TTC549 (cell line): ENCODE measurements around the gene OR2Z1.
"Not testable (repeated sequence)": the region's sequence is repeated elsewhere in the genome, so short reads cannot be mapped to it uniquely, and the experiment has no call there.

Source experiments
- FAIRE-seq: peaks from 2 replicates; lab custom pipeline; 2012; peaks lifted over from hg19 to GRCh38; lab: Jason Lieb, UNC

Gene OR2Z1

DNA sequence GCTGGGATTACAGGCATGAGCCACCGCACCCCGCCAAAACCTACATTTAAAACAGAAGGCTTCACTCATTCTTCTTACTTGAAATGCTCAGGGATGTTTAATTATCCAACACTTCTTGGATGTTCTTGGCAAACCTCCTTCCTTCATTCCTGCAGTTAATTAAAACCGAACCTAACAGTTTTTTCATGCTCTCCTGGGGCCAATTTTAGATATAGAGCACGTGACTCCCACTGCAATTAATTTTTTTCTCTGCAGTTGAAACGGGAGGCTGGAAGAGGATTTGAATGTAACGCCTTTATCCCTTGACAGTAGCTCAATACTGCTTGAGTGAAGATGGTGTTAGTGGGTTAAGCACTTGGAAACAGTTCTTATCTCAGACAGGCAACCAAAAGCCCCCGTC lies 18.2 kb upstream of the OR2Z1 start:
- no peak for FAIRE-seq

DNA sequence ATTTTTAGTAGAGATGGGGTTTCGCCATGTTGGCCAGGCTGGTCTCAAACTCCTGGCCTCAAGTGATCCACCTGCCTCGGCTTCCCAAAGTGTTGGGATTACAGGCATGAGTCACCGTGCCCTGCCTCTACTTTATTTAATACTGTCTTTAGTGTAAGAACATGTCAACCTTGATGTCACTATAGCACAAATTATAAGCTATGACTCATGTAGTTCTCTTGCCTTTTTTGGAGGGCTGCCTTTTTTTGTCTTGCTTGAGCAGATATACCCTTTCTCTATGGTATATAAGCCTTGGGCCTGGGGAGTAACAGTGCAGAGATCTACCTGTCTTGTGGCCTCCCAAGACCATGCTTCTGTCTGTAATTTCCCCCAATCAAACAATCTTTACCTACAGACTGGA lies 16.1 kb upstream of the OR2Z1 start:
- FAIRE-seq: not testable (repeated sequence)

DNA sequence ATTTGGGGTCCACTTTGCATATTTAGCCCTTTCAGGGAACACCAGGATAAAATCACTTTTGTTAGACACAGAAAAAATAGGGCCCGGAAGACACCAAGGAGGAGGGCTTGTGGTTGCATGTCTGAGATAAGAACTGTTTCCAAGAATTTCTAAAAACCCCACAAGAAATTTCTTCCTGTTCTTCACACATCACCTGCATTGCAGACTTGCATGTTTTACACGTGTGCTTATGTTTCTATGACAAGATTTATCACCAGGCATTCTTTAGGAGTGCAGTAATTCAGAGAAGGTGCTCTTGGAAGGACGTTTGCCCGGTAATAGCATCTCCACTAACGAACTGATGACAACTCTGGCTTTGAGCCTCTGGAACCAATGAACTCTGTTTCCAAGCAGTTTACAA lies 15.7 kb upstream of the OR2Z1 start:
- FAIRE-seq: no peak

DNA sequence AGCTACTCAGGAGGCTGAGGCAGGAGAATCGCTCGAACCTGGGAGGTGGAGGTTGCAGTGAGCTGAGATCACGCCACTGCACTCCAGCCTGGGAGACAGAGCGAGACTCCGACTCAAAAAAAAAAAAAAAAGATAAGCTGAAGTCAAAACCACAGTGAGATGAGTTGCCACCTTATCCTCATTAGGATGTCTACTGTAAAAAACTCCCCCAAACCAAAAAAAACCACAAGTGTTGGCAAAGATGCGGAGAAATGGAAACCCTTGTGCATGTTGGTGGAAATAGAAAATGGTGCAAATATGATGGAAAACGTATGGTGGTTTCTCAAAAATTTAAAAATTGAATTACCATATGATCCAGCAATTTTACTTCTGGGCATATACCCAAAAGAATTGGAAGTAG lies 11.1 kb upstream of the OR2Z1 start:
- not testable (repeated sequence) for FAIRE-seq

DNA sequence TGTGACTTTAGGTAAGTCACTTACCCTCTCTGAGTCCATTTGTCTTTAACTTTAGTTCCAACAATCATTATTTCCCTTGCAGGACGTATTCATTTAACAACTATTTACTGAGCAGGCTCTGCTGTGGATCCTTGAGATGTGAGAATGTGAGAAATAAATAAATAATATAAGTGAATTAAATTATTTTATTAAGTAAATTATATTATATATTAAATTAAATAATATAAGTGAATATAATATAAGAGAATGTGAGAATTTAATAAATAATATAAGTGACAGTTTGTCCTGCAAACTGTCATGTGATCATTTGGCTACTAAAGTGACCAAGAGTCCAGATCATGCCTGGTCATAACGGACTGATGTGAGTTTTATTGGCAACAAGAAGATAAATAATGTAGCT lies 598 bp downstream of the OR2Z1 start:
- FAIRE-seq: no peak

DNA sequence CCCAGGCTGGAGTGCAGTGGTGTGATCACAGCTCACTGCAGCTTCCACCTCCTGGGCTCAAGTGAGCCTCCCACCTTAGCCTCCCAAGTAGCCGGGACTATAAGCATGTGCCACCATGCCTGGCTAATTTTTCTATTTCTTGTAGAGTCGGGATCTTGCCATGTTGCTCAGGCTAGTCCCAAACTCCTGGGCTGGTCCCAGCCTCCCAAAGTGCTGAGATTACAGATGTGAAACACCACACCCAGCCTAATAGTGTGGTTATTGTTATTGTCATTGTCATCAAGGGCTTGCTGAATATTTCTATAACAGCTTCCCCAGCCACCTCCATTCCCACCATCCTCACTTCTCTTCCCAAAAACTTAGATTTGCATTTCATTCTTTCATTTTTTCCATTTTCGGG lies 2.8 kb downstream of the OR2Z1 start:
- FAIRE-seq: no peak

DNA sequence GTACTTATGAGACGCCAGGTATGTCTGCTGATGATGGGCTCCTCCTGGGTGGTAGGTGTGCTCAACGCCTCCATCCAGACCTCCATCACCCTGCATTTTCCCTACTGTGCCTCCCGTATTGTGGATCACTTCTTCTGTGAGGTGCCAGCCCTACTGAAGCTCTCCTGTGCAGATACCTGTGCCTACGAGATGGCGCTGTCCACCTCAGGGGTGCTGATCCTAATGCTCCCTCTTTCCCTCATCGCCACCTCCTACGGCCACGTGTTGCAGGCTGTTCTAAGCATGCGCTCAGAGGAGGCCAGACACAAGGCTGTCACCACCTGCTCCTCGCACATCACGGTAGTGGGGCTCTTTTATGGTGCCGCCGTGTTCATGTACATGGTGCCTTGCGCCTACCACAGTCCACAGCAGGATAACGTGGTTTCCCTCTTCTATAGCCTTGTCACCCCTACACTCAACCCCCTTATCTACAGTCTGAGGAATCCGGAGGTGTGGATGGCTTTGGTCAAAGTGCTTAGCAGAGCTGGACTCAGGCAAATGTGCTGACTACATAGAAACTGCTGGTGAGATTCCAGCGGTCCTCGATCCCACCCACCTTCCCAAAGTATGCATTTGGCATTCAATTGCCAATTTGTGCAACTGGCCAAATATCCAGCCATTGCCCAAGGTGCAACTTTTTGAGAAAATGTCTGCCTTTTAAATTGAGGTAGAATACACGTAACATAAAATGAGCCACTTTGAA lies 10.2 kb downstream of the OR2Z1 start:
- no peak for FAIRE-seq

DNA sequence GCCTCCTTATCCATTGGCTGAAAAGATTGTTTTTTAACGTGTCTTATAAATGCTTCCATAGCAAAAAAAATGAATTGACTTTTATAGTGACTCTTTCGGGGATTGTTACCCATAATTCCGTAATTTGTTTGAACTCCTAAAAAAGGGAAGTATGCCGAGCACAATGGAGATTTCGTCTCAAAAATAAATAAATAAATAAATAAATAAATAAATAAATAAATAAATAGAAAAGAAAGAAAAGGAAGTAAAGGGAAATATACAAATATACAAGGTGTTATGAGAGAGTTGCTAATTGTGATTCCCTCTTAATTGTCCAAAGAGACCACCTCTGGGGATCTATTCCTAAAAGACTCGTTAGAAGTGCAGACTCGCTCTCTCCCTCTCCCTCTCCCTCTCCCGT lies 16.9 kb downstream of the OR2Z1 start:
- FAIRE-seq: no peak

DNA sequence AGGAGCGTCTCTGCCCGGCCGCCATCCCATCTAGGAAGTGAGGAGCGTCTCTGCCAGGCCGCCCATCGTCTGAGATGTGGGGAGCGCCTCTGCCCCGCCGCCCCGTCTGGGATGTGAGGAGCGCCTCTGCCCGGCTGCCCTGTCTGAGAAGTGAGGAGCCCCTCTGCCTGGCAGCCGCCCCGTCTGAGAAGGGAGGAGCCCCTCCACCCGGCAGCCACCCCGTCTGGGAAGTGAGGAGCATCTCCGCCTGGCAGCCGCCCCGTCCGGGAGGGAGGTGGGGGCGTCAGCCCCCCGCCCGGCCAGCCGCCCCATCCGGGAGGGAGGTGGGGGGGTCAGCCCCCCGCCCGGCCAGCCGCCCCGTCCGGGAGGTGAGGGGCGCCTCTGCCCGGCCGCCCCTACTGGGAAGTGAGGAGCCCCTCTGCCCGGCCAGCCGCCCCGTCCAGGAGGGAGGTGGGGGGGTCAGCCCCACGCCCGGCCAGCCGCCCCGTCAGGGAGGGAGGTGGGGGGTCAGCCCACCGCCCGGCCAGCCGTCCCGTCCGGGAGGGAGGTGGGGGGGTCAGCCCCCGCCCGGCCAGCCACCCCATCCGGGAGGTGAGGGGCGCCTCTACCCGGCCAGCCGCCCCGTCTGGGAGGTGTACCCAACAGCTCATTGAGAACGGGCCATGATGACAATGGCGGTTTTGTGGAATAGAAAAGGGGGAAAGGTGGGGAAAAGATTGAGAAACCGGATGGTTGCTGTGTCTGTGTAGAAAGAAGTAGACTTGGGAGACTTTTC lies 18.0 kb downstream of the OR2Z1 start:
- not testable (repeated sequence) for FAIRE-seq

DNA sequence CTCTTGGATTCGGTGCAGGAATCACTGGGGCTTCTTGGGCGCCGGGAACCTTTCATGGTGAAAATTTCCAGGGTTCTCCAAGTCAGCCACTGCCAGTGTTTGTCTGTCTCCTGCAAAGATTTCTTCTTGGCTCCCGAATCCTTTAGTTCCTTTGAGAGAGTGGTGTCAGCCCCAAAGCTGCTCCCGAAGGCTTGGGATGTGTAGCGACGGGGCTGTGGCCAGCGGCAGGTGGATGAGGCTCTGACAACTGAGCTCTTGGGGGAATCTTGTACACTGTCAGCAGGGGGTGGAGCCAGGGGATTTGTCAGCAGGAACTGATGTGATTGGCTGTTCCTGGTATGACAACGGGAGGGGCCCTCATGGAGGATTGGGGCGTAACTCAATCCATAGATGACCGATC lies 45.8 kb downstream of the OR2Z1 start:
- not testable (repeated sequence) for FAIRE-seq

DNA sequence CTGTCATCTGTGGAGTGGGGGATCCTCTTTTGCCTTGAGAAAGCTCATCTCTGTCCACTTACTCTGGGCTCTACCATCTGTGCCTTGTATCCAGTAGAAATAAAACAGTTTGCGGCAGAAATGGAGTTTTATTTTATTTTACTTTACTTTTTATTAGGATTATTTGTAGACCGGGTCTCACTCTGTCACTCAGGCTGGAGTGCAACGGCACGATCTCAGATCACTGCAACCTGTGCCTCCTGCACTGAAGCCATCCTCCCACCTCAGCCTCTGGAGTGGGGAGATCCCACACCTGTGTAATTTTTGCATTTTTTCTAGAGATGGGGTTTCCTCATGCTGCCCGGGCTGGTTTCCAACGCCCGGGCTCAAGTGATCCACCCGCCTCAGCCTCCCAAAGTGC lies 47.8 kb downstream of the OR2Z1 start:
- FAIRE-seq: not testable (repeated sequence)

DNA sequence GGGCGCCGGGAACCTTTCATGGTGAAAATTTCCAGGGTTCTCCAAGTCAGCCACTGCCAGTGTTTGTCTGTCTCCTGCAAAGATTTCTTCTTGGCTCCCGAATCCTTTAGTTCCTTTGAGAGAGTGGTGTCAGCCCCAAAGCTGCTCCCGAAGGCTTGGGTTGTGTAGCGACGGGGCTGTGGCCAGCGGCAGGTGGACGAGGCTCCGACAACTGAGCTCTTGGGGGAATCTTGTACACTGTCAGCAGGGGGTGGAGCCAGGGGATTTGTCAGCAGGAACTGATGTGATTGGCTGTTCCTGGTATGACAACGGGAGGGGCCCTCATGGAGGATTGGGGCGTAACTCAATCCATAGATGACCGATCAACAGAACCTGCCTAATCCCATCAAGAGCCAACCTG lies 52.2 kb downstream of the OR2Z1 start:
- FAIRE-seq: not testable (repeated sequence)
